ACHN (cell line): ENCODE measurements around the gene AKR7A3.
"Not testable (repeated sequence)": the region's sequence is repeated elsewhere in the genome, so short reads cannot be mapped to it uniquely, and the experiment has no call there.

Experiments
- DNase-seq: peaks from one replicate; pipeline ENCODE4 v3.0.0-alpha.2; 2015
- in situ Hi-C: cut with HindIII; loops from 2 replicates; pipeline ENCODE4 v1.10.0; 2017; ENCODE audit warnings: low sequenced_read_pairs, low pct_ligation_motif_present, low pct_unique_long_range_greater_than_20kb

Gene AKR7A3

GRCh38 chr1:19288324-19289241 lies at the start of gene AKR7A3:
TSS of gene AKR7A3 (minus strand) at chr1:19288770. CDS start at chr1:19288709, 61 bp downstream.
- in situ Hi-C loops, DNase-seq: not testable (repeated sequence)

- in situ Hi-C loops, result no loop called here
- DNase-seq, result no peak
These were observed 49.8 kb upstream of the AKR7A3 start for GRCh38 chr1:19338323-19338762.

- DNase-seq, result no peak
- in situ Hi-C loops, result no loop called here
These were observed 48.7 kb upstream of the AKR7A3 start for GRCh38 chr1:19337289-19337688.

GRCh38 chr1:19336543-19336942 lies 48.0 kb upstream of the AKR7A3 start:
- in situ Hi-C loops, result no loop called here
- no peak for DNase-seq

GRCh38 chr1:19333587-19334354 lies 45.2 kb upstream of the AKR7A3 start:
- in situ Hi-C loops, result no loop called here
- DNase-seq, result no peak

- in situ Hi-C loops, result no loop called here
- DNase-seq, result no peak
These were observed 44.3 kb upstream of the AKR7A3 start for GRCh38 chr1:19332832-19333231.

GRCh38 chr1:19331262-19331878 lies 42.8 kb upstream of the AKR7A3 start:
- in situ Hi-C loops, result no loop called here
- no peak for DNase-seq

GRCh38 chr1:19330449-19331135 lies 42.0 kb upstream of the AKR7A3 start:
- in situ Hi-C loops, result no loop called here
- DNase-seq, result no peak

- in situ Hi-C loops, result no loop called here
- DNase-seq, result no peak
These were observed 41.0 kb upstream of the AKR7A3 start for GRCh38 chr1:19329611-19330010.

- in situ Hi-C loops, result no loop called here
- DNase-seq, result no peak
These were observed 40.6 kb upstream of the AKR7A3 start for GRCh38 chr1:19329188-19329587.

- no peak for DNase-seq
- in situ Hi-C loops, result no loop called here
These were observed 39.9 kb upstream of the AKR7A3 start for GRCh38 chr1:19328486-19328885.

- in situ Hi-C loops, result no loop called here
- DNase-seq, result no peak
These were observed 39.2 kb upstream of the AKR7A3 start for GRCh38 chr1:19327736-19328135.

GRCh38 chr1:19327301-19327700 lies 38.7 kb upstream of the AKR7A3 start:
- no peak for DNase-seq
- in situ Hi-C loops, result no loop called here

- no peak for DNase-seq
- in situ Hi-C loops, result no loop called here
These were observed 38.1 kb upstream of the AKR7A3 start for GRCh38 chr1:19326748-19327065.

GRCh38 chr1:19325958-19326747 lies 37.6 kb upstream of the AKR7A3 start:
- in situ Hi-C loops, result no loop called here
- no peak for DNase-seq

GRCh38 chr1:19325368-19325957 lies 36.9 kb upstream of the AKR7A3 start:
- no peak for DNase-seq
- in situ Hi-C loops, result no loop called here

GRCh38 chr1:19324665-19324990 lies 36.1 kb upstream of the AKR7A3 start:
- in situ Hi-C loops, result no loop called here
- no peak for DNase-seq
